IMR-90 (cell line): ENCODE data around the gene PRR14L. TPM values are rescaled to one million over a fixed set of nuclear protein-coding genes. Genes with fewer than 3 reads are reported as not detected.

Experiments used
- ATAC-seq: fragments of 200-7000 bp; cut with Tn5 transposase; 2 replicates; pipeline ENCODE4 v1.9.1; 2020; ENCODE audit warnings: low read depth, mild to moderate bottlenecking, moderate library complexity
- BruUV-seq: library from RNA; stranded (reverse); fragments of 400-500 nt; replicated peaks from 2 replicates; lab custom pipeline; 2021; lab: Mats Ljungman, UMichigan
- CTCF ChIA-PET: fragments of 300-600 bp; formaldehyde crosslinking; extraction: SDS; loops from one replicate; lab custom pipeline; 2021; ENCODE audit warnings: antibody characterized with exemption; lab: Yijun Ruan, JAX
- POLR2A ChIA-PET: fragments of 300-600 bp; sonication (Branson Sonifier 250); formaldehyde crosslinking; loops from one replicate; lab custom pipeline; 2022; ENCODE audit warnings: antibody characterized with exemption; ENCODE audit not compliant: unreplicated experiment; lab: Charles Lee
- DNase-seq: peaks from one replicate; pipeline ENCODE4 v3.0.0; 2013
- H2AFZ ChIP-seq: replicated peaks from 2 replicates; pipeline ENCODE3; 2013; ENCODE audit warnings: low read length, mild to moderate bottlenecking; ENCODE audit not compliant: poor library complexity
- H2AK5ac ChIP-seq: 2 replicates; pipeline ENCODE4 v1.6.1; 2013; ENCODE audit warnings: low read depth, low read length, inconsistent platforms
- H2AK9ac ChIP-seq: replicated peaks from 2 replicates; pipeline ENCODE3; 2013; ENCODE audit warnings: mild to moderate bottlenecking, low read depth, low read length, moderate library complexity; ENCODE audit not compliant: poor library complexity
- H2BK120ac ChIP-seq: 2 replicates; pipeline ENCODE4 v1.6.1; 2013; ENCODE audit warnings: low read depth, low read length, inconsistent platforms
- H2BK15ac ChIP-seq: 3 replicates; pipeline ENCODE4 v1.6.1; 2013; ENCODE audit warnings: low read depth, low read length, inconsistent platforms
- H2BK20ac ChIP-seq: 2 replicates; pipeline ENCODE4 v1.6.1; 2013; ENCODE audit warnings: low read depth, mild to moderate bottlenecking, inconsistent platforms, low read length, moderate library complexity
- H2BK5ac ChIP-seq: 2 replicates; pipeline ENCODE4 v1.6.1; 2013; ENCODE audit warnings: mild to moderate bottlenecking, low read depth, low read length, inconsistent platforms; ENCODE audit not compliant: poor library complexity, severe bottlenecking
- H3K14ac ChIP-seq: replicated peaks from 2 replicates; pipeline ENCODE4 v1.6.1; 2013; ENCODE audit warnings: low read depth, low read length, inconsistent platforms
- H3K18ac ChIP-seq: 2 replicates; pipeline ENCODE4 v1.6.1; 2013; ENCODE audit warnings: low read depth, low read length, control low read depth
- H3K23ac ChIP-seq: 2 replicates; pipeline ENCODE4 v1.6.1; 2013; ENCODE audit warnings: low read depth, low read length, inconsistent platforms
- H3K27ac ChIP-seq: 2 replicates; pipeline ENCODE4 v1.5.1; 2013; ENCODE audit warnings: mild to moderate bottlenecking, control low read depth, low read length; ENCODE audit not compliant: insufficient read depth
- H3K27me3 ChIP-seq: 2 replicates; pipeline ENCODE4 v1.6.1; 2013; ENCODE audit warnings: low read length; ENCODE audit not compliant: control insufficient read depth, insufficient read depth
- H3K36me3 ChIP-seq: 2 replicates; pipeline ENCODE4 v1.6.1; 2013; ENCODE audit warnings: low read length, mixed read lengths; ENCODE audit not compliant: control insufficient read depth, insufficient read depth
- H3K4ac ChIP-seq: 2 replicates; pipeline ENCODE4 v1.6.1; 2013; ENCODE audit warnings: low read depth, low read length, inconsistent platforms
- H3K4me1 ChIP-seq: 2 replicates; pipeline ENCODE4 v1.6.1; 2013; ENCODE audit warnings: low read length, mixed read lengths; ENCODE audit not compliant: control insufficient read depth, insufficient read depth
- H3K4me2 ChIP-seq: 2 replicates; pipeline ENCODE4 v1.6.1; 2013; ENCODE audit warnings: low read depth, mild to moderate bottlenecking, control low read depth, low read length, moderate library complexity
- H3K4me3 ChIP-seq: 2 replicates; pipeline ENCODE4 v1.5.1; 2013; ENCODE audit warnings: low read depth, mild to moderate bottlenecking, control low read depth, low read length, moderate library complexity; ENCODE audit not compliant: insufficient read depth
- H3K56ac ChIP-seq: 2 replicates; pipeline ENCODE4 v1.6.1; 2013; ENCODE audit warnings: low read length, inconsistent platforms; ENCODE audit not compliant: insufficient read depth; ENCODE audit errors: extremely low read depth
- H3K79me1 ChIP-seq, 2 experiments: 2 replicates each; pipeline ENCODE4 v1.6.1; 2013; ENCODE audit warnings: low read length in 2 of 2, inconsistent platforms in 1 of 2, low read depth in 1 of 2
- H3K9ac ChIP-seq: 2 replicates; pipeline ENCODE4 v1.6.1; 2013; ENCODE audit warnings: low read depth, low read length, control low read depth
- H3K9me1 ChIP-seq: 2 replicates; pipeline ENCODE4 v1.6.1; 2013; ENCODE audit warnings: low read length, inconsistent platforms; ENCODE audit not compliant: insufficient read depth
- H3K9me3 ChIP-seq: 2 replicates; pipeline ENCODE4 v1.6.1; 2013; ENCODE audit warnings: low read length; ENCODE audit not compliant: control insufficient read depth, insufficient read depth
- H4K20me1 ChIP-seq: 2 replicates; pipeline ENCODE4 v1.6.1; 2013; ENCODE audit warnings: low read length, inconsistent platforms; ENCODE audit not compliant: insufficient read depth
- H4K5ac ChIP-seq: 2 replicates; pipeline ENCODE4 v1.6.1; 2013; ENCODE audit warnings: mild to moderate bottlenecking, low read depth, low read length, control low read depth
- H4K8ac ChIP-seq, 2 experiments: 2 replicates each; pipeline ENCODE4 v1.6.1; 2013; ENCODE audit warnings: low read depth in 2 of 2, low read length in 2 of 2, control low read depth in 1 of 2, inconsistent platforms in 1 of 2
- H4K91ac ChIP-seq: 2 replicates; pipeline ENCODE4 v1.6.1; 2013; ENCODE audit warnings: low read depth, low read length, inconsistent platforms; ENCODE audit not compliant: insufficient read depth
- CHD1 ChIP-seq: IDR thresholded peaks from 2 replicates; pipeline ENCODE4 v1.6.1; 2012; ENCODE audit warnings: low read depth, low read length, improper control_type of control experiment
- CTCF ChIP-seq: conservative IDR thresholded peaks from 2 replicates; pipeline ENCODE4 v1.5.1; 2012; ENCODE audit warnings: mild to moderate bottlenecking, low read depth, low read length, improper control_type of control experiment
- ELK1 ChIP-seq: fragments of 150-350 bp; IDR thresholded peaks from 2 replicates; pipeline ENCODE4 v1.6.1; 2016; ENCODE audit warnings: low read depth, mild to moderate bottlenecking, low read length, moderate library complexity, borderline replicate concordance
- FOS ChIP-seq: fragments of 150-350 bp; IDR thresholded peaks from 2 replicates; pipeline ENCODE4 v1.6.1; 2016; ENCODE audit warnings: low read depth, low read length
- MXI1 ChIP-seq: IDR thresholded peaks from 2 replicates; pipeline ENCODE4 v1.6.1; 2012; ENCODE audit warnings: low read depth, mild to moderate bottlenecking, low read length, moderate library complexity, borderline replicate concordance
- POLR2A ChIP-seq: IDR thresholded peaks from 2 replicates; pipeline ENCODE4 v1.6.1; 2012; ENCODE audit warnings: mild to moderate bottlenecking, low read depth, low read length
- WGBS, 2 experiments: methylation state at CpG; one replicate each; pipeline versions ENCODE4 v1.1.5 to v1.1.7; 2013; ENCODE audit warnings: missing lambda C conversion rate in 2 of 2; ENCODE audit not compliant: insufficient read length in 1 of 2; ENCODE audit errors: extremely low coverage in 2 of 2; 5-methylcytosine and 5-hydroxymethylcytosine counted together
- dilution Hi-C: fragments of 300-500 bp; cut with HindIII; formaldehyde crosslinking; loops from one replicate; pipeline ENCODE4 v1.14.3; 2018; ENCODE audit warnings: low sequenced_read_pairs; ENCODE audit not compliant: unreplicated experiment
- in situ Hi-C: fragments of 300-500 bp; cut with MboI; formaldehyde crosslinking; loops from 3 replicates; pipeline ENCODE4 v1.14.3; 2019; ENCODE audit warnings: low sequenced_read_pairs, inconsistent platforms, mixed read lengths
- intact Hi-C: fragments of 100-400 bp; cut with micrococcal nuclease; formaldehyde crosslinking; loops from 2 replicates; pipeline ENCODE4 v1.10.0; 2022
- polyA plus RNA-seq, 3 experiments: library from polyadenylated mRNA; depleted of rRNA; stranded (reverse); fragments of >200 nt; gene quantifications; 2 replicates each; pipeline ENCODE4 v1.2.3, GENCODE V29; 2012; ENCODE audit warnings: low replicate concordance in 1 of 3
- total RNA-seq: library from RNA; depleted of rRNA; stranded (reverse); fragments of >200 nt; gene quantifications from 2 replicates; pipeline ENCODE4 v1.2.3, GENCODE V29; 2012
- TF ChIP-seq, protein P1 (sequence below): fragments of 150-350 bp; IDR thresholded peaks from 2 replicates; pipeline ENCODE4 v1.6.1; 2017; ENCODE audit warnings: mild to moderate bottlenecking, antibody characterized with exemption, low read length, low read depth

PRR14L gene
- total and polyA plus RNA-seq, 2 of the 4 experiments (the other 2 are of a cell fraction), result 9.0 to 19.7 TPM

- Histone ChIP-seq H4K8ac (peak overlapping the region in 1 of 2 experiments; percentile 60; a peak in 1 of 4 replicates), H3K79me1 (no peaks in the 10 kb centered on the region), H3K4me1 (no peaks in the 10 kb centered on the region), H3K9me1 (peaks cover 10% of the 10 kb centered on the region), H3K36me3 (peaks cover 8% of the 10 kb centered on the region), H2BK5ac (no peak overlapping the region), H3K9ac (no peak overlapping the region), H2BK15ac (no peak overlapping the region), H3K4me3 (no peak overlapping the region), H3K14ac (no peak overlapping the region; the same call in 1 of the 2 replicates), H2AK9ac (no peak overlapping the region), H3K27ac (peak overlapping the region; percentile 49; the same call in 1 of the 2 replicates), H4K91ac (no peak overlapping the region), H2BK20ac (peak overlapping the region; percentile 14; the same call in 1 of the 2 replicates), H2AK5ac (no peak overlapping the region; the same call in 1 of the 2 replicates), H2AFZ (no peak overlapping the region), H3K4ac (no peak overlapping the region), H4K5ac (no peak overlapping the region; the same call in 1 of the 2 replicates), H3K9me3 (no peaks in the 10 kb centered on the region), H3K23ac (no peak overlapping the region), H3K4me2 (no peak overlapping the region), H3K56ac (no peak overlapping the region), H3K27me3 (no peaks in the 10 kb centered on the region), H2BK120ac (no peak overlapping the region), H4K20me1 (no peaks in the 10 kb centered on the region), H3K18ac (no peak overlapping the region; the same call in 1 of the 2 replicates)
- dilution Hi-C loops (no loop called here), intact Hi-C loops (no loop called here), in situ Hi-C loops (no loop called here)
- DNase-seq, result no peak
- ChIA-PET CTCF (interaction anchor here (0.6 kb wide), 1 partner anchor 12 kb away, joined by 3 read pairs; no protein-coding TSS in a partner anchor), POLR2A (no interaction called here)
- no TSS peak for BruUV-seq
- no peak for TF ChIP-seq POLR2A
- no peak for TF ChIP-seq ELK1
- TF ChIP-seq MXI1, result no peak
- TF ChIP-seq FOS, result no peak
- TF ChIP-seq, protein P1, sequence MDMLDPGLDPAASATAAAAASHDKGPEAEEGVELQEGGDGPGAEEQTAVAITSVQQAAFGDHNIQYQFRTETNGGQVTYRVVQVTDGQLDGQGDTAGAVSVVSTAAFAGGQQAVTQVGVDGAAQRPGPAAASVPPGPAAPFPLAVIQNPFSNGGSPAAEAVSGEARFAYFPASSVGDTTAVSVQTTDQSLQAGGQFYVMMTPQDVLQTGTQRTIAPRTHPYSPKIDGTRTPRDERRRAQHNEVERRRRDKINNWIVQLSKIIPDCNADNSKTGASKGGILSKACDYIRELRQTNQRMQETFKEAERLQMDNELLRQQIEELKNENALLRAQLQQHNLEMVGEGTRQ, result no peak
- no peak for TF ChIP-seq CHD1
- TF ChIP-seq CTCF, result no peak
- no CpG with 5 or more reads among the region's 3 CpGs for whole genome bisulfite sequencing, 2 experiments
- no peak for ATAC-seq
These were observed 39.9 kb upstream of the PRR14L start for GRCh38 chr22:31789803-31790202.
